Inflammatory macrophage treated with lipopolysaccharide for 1 hour (primary cell): ENCODE results near the gene SELENOW.
"Not testable (repeated sequence)": the region's sequence is repeated elsewhere in the genome, so short reads cannot be mapped to it uniquely, and the experiment has no call there.

ENCODE experiments used
- DNase-seq, 2 donors: peaks; one replicate each; pipeline ENCODE4 v3.0.0-alpha.2; 2020 to 2022

SELENOW gene

GRCh38 chr19:47756953-47757608 is 21.4 kb upstream of the SELENOW start:
- DNase-seq: no peak

DNA sequence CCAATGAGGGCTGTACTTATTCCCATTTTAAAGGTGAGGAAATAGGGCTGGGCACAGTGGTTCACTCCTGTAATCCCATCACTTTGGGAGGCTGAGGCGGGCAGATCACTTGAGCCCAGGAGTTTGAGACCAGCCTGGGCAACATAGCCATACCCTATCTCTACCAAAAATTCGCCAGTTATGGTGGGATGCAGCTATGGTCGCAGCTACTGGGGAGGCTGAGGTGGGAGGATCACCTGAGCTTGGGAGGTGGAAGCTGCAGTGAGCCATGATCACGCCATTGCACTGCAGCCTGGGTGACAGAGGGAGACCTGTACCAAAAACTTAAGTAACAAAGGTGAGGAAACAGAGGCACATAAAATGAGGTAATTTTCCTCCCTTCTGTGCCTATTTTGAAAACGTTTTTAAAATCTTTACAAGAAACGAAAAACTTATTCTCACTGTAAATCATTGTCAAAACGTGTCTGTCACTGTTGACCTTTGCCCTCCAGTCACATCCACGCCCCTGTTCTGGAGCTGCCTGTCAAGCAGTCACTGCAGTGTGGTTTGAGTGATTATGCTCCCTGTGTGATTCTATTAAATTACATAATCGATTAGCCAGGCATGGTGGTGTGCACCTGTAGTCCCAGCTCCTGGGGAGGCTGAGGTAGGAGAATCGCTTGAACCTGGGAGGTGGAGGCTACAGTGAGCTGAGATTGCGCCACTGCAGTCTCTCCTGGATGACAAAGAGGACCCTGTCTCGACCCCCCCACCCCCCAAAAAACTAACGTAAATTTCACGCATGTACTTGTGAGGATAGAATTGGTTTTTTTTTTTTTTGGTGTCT is 20.7 kb upstream of the SELENOW start:
- DNase-seq: no peak

- no peak for DNase-seq
Observed at GRCh38 chr19:47758443-47758804, 20.1 kb upstream of the SELENOW start.

- DNase-seq: no peak
Observed at GRCh38 chr19:47760632-47760999, 17.9 kb upstream of the SELENOW start.

DNA sequence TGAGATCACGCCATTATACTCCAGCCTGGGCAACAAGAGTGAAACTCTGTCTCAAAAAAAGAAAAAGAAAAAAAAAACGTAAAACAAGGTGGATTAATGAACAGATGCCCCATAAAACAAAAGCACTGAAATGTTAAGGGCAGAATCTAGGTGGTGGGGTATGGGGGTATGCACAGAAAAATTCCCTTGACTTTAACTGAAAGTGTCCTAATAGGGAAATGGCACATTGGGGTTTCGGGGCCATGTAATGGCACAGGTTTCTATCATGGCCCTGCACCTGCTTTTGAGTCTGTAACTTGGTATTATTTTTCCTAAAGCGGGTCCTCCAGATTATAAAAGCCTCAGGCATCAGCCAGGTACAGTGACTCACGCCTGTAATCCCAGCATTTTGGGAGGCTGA is 16.9 kb upstream of the SELENOW start:
- DNase-seq: no peak

DNA sequence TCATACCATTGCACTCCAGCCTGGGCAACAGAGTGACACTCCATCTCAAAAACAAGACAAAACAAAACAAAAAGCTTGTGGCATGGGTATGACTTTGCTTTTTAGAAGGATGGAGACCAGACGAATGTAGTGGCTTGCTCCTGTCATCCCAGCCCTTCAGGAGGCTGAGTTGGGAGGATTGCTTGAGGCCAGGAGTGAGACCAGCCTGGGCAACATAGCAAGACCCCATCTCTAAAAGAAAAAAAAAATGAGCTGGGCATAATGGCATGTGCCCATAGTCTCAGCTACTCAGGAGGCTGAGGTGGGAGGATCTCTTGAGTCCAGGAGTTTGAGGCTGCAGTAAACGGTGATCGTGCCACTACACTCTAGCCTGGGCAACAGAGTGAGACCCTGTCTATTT is 16.4 kb upstream of the SELENOW start:
- DNase-seq: no peak

DNA sequence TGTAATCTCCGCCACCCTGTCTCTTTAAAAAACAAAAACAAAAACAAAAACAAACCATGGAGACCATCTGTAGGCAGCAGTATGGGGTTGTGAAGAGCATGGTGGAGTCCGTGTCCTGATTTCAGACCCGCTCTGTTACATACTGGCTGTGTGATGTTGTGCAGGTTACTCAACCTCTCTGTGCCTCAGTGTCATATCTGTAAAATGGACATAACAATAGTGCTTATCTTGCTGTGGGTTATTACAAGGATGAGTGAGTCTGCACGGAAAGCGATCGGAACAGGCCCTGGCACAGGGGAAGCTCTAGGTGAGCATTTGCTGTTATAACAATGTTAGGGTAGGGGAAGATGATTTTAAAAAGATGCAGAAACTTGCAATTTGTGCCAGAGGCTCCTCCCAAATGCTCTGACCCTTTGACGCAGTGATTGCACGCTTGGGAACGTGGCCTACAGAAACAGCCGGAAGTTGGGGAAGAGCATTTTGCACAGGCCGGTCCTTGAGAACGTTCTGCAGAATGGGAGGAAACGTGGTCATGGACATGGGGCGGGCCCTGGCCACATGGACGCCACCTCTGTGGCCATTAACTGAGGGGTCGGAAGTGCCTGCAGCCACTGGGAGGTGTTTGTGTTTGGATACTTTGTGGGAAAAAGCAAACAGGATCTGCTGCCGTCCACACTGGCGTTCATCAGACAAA is 15.7 kb upstream of the SELENOW start:
- DNase-seq: no peak

DNA sequence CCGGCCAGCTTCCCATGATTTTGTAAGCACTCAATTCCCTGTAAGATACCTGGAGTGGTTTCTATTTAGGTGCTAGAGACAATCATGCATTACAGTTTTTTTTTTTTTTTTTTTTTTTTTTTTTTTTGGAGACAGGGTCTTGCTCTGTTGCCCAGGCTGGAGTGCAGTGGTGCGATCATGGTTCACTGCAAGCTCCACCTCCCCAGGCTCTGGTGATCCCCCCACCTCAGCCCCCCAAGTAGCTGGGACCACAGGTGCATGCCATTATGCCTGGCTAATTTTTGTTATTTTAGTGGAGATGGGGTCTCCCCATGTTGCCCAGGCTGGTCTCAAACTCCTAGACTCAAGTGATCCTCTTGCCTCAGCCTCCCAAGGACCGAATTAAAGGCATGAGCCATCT is 13.8 kb upstream of the SELENOW start:
- DNase-seq: not testable (repeated sequence)

DNA sequence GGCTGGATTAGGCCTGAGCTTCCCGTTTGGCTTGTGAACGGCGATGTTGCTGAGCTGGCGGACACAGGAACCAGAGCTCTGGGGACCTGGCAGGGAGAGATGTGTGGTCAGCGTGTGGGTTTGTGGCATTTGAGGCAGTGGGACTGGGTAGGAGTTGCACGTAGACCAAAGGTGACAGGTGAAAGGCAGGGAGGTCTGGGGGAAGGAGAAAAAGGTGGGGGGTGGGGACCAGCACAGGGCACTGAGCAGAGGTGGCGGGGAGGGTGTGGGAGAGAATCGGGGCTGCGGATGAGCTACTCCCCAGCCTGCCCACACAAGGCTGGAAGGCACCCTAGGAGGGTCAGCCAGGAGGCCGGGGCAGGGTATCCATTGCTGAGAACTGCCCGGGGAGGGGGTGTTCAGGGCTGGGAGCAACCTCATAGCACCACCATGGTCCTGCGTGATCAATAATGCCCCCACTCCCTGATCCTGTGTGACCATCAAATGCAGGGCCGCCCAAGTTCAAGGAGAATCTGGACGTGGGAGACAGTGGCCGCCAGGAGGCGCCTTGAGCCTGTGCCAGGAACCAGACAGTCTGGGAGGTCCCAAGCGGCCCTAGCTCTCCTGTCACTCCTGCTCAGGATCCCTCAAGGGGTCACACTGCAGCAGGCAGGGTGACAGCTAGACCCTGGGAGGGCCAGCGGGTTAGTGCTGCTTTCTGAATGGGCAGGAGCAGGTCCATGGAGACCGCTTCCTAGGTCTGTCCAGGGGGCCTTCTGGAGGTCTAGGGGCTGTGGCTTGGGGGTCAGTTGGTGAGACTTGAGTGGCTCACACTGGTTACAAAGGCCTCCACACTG is 12.8 kb upstream of the SELENOW start:
- DNase-seq: peak in 1 of 2 donors; percentile 37

DNA sequence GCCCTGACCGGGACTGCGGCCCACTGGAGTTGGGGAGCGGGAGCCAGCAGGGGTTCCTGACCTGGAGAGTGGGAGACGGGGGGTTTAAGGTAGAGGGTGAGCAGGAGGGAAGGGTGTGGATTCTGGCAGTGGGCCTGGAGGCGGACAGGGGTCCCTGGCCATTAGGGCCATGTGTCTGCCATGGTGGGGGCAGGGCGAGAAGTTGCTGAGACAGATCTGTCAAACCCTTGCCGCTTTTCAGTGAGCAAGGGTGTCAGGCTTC is 12.2 kb upstream of the SELENOW start:
- DNase-seq: no peak

DNA sequence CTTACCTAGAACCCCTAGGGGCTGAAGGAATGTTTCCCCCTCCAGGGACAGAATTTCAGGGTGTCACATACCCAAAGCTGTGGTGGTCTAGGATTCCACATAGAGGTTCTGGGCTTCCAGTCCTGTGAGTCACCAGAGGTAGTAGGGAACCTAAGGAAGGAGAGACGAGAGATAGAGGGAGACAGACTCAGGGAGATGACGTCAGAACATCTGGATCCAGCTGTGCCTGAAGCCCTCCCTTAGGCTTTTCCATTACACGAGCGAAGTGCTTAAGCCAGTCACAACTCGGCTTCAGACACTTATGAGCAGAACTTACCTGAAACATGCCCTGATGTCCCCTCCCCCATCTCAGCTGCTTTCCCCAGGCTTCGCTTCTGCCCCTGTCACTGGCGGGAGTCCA is 11.8 kb upstream of the SELENOW start:
- no peak for DNase-seq

GRCh38 chr19:47767349-47767748 is 11.2 kb upstream of the SELENOW start:
- DNase-seq: no peak

DNA sequence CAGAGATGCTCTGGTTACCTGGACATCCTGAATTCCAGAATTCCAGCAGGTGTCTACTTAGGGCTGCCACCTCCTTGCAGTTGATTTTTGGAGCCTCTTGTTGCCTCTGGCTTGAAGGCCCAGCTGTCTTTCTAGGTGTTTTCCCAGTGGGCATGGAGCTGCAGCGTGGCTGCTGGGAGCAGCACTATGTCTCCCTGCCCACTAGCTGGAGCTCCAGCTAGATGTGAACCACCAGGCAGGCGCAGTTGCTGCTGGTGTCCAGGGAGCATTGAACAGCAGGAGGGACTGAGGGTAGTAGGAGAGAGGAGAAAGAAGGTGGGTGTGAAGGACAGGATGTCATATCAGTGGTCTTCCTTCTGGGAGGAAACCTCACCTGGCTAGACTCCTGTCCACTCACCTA is 9.9 kb upstream of the SELENOW start:
- DNase-seq: no peak

DNA sequence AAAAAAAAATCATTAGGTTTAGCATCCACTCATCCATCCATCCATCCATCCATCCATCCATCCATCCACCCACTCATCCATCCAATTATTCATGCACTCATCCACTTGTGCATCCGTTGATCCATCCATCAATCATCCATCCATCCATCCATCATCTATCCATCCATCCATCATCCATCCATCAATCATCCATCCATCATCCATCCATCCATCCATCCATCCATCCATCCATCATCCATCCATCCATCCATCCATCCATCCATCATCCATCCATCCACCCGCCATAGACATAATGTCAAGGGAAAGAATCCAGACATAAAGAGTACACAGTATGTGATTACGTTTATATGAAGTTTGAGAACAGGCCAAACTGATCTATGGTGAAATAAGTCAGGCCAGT is 9.0 kb upstream of the SELENOW start:
- DNase-seq: no peak

DNA sequence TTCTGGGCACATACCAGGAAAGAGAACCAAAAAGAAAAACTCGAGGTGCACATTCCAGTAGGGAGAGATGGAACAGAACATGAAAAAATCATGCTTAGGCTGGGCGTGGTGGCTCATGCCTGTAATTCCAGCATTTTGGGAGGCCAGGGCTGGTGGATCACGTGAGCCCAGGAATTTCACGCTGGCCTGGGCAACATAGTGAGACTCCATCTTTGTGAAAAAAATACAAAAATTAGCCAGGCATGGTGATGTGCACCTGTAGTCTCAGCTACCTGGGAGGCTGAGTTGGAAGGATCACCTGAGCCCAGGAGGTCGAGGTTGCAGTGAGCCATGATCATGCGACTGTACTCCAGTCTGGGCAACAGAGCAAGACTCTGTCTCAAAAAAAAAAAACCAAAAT is 7.2 kb upstream of the SELENOW start:
- DNase-seq: not testable (repeated sequence)

GRCh38 chr19:47776568-47776967 is 1.9 kb upstream of the SELENOW start:
- DNase-seq: no peak

DNA sequence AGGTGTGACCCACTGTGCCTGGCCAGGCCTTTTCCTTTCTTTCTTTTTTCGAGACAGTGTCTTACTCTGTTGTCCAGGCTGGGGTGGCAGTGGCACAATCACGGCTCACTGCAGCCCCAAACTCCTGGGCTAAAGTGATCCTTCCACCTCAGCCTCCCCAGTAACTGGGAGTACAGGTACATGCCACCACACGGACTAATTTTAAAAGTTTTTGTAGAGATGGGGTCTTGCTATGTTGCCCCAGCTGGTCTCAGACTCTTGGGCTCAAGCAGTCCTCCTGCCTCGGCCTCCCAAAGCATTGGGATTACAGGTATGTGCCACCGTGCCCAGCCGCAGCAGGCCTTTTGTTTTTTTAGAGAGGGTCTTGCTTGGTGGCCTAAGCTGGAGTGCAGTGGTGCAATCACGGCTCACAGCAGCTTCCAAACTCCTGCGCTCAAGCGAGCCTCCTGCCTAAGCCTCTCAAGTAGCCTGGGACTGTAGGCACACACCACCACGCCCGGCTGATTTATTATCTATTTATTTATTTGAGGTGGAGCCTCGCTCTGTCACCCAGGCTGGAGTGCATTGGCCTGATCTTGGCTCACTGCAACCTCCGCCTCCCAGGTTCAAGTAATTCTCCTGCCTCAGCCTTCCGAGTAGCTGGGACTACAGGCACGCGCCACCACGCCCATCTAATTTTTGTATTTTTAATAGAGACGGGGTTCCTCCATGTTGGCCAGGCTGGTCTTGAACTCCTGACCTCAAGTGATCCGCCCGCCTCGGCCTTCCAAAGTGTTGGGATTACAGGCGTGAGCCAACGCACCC is 1.1 kb upstream of the SELENOW start:
- not testable (repeated sequence) for DNase-seq

GRCh38 chr19:47778954-47779351 is 450 bp downstream of the SELENOW start:
- peak in 1 of 2 donors; percentile 4 for DNase-seq

GRCh38 chr19:47779524-47780214 is 1.2 kb downstream of the SELENOW start:
- no peak for DNase-seq

DNA sequence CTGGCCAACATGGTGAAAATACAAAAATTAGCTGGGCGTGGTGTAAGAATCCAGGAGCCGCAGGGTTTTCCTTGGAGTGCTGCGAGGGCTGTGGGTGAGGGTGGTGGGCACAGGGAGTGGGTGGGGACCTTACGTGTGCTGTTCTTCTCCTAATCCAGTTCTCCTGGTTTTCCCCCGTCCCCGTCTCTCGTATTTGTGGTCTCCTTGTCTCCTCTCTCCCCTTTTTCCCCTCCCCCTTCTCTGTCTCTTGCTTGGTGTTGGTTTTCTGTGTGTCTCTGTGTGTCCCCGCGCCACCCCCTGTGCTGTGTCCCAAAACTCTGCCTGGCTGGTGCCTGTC is 1.7 kb downstream of the SELENOW start:
- no peak for DNase-seq

- DNase-seq: no peak
Observed at GRCh38 chr19:47781590-47782262, 3.2 kb downstream of the SELENOW start.
